ENCODE data around the gene TBC1D22A. TPM values are rescaled to one million over a fixed set of nuclear protein-coding genes. Genes with fewer than 3 reads are reported as not detected.

Gene TBC1D22A
- total RNA-seq, 1 experiment from 2014 or later: 32.6 TPM

DNA sequence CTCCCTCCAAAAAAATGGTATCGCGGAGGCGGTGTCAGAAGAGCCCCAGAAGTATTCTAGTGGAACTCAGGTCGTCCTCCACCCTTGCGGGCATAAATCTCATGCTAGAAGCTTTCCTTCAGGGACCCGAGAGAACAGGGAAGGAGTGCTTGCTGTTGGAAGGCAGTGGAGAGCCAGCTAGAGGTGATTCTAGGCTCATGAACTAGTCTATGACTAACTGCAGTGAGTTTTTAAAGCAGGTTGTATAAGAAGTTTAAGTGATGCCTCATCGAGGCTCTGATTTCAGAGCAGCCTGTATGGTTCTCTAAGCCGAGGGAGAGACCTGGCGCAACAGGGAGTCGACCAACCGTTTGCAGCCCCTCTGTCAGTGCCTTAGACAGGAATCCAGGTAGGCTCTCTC is 85.7 kb downstream of the TBC1D22A start:
- Mint-ChIP-seq H3K27me3 (ENCODE audit: insufficient read depth, unreplicated experiment) (no peaks in the 10 kb centered on the region), H3K9me3 (ENCODE audit: unreplicated experiment) (no peaks in the 10 kb centered on the region), H3K4me3 (ENCODE audit: unreplicated experiment) (no peak overlapping the region), H3K27ac (ENCODE audit: unreplicated experiment) (no peak overlapping the region), H3K4me1 (ENCODE audit: low read depth, unreplicated experiment) (peaks cover 33% of the 10 kb centered on the region), H3K36me3 (ENCODE audit: insufficient read depth, unreplicated experiment) (peaks cover 6% of the 10 kb centered on the region)
- POLR2A ChIA-PET: no interaction called here
- DNase-seq: no peak
- TF ChIP-seq, protein P1, sequence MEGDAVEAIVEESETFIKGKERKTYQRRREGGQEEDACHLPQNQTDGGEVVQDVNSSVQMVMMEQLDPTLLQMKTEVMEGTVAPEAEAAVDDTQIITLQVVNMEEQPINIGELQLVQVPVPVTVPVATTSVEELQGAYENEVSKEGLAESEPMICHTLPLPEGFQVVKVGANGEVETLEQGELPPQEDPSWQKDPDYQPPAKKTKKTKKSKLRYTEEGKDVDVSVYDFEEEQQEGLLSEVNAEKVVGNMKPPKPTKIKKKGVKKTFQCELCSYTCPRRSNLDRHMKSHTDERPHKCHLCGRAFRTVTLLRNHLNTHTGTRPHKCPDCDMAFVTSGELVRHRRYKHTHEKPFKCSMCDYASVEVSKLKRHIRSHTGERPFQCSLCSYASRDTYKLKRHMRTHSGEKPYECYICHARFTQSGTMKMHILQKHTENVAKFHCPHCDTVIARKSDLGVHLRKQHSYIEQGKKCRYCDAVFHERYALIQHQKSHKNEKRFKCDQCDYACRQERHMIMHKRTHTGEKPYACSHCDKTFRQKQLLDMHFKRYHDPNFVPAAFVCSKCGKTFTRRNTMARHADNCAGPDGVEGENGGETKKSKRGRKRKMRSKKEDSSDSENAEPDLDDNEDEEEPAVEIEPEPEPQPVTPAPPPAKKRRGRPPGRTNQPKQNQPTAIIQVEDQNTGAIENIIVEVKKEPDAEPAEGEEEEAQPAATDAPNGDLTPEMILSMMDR (IDR thresholded peaks at IDR 0.05; ENCODE audit: insufficient read depth in 1 of 2, low read depth in 1 of 2, low read length in 1 of 2, severe bottlenecking in 1 of 2, unreplicated experiment in 1 of 2): no peak
- Histone ChIP-seq H3K9me3 (no peaks in the 10 kb centered on the region), H3K36me3 (ENCODE audit: control insufficient read depth, insufficient read depth, low read length) (no peaks in the 10 kb centered on the region), H3K4me3 (ENCODE audit: low read depth, low read length) (no peak overlapping the region), H3K27me3 (replicated peaks; ENCODE audit: control insufficient read depth, insufficient read depth, low read length) (no peaks in the 10 kb centered on the region), H3K4me1 (no peaks in the 10 kb centered on the region)
- no TSS peak for BruUV-seq (replicated peaks)
- intact Hi-C loops (cut with micrococcal nuclease; ENCODE audit: unreplicated experiment): no loop called here
- CTCF ChIA-PET: no interaction called here

DNA sequence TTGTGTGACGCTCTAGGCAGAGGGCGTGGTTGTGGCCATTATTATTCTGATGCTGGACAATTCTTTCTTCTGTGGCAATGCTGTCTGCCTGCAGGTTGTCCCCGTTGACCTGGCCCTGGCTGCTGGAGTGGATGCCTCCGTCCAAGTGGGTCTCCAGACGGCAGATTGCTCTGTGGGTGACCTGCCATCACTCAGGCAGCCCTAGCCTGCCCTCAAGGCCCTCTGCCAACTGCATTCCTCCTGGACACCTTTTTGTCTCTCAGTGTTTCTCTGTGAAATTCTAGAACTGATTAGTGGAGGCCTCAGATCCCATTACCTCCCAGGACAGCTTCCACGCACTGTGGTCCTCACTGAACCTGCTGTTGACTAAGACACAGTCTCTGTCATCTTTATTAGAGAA is 86.7 kb downstream of the TBC1D22A start:
- no peaks in the 10 kb centered on the region for H3K9me3 ChIP-seq
- Mint-ChIP-seq H3K27ac (ENCODE audit: unreplicated experiment) (no peak overlapping the region), H3K36me3 (ENCODE audit: insufficient read depth, unreplicated experiment) (peaks cover 6% of the 10 kb centered on the region), H3K27me3 (ENCODE audit: insufficient read depth, unreplicated experiment) (no peaks in the 10 kb centered on the region), H3K9me3 (ENCODE audit: unreplicated experiment) (no peaks in the 10 kb centered on the region), H3K4me1 (ENCODE audit: low read depth, unreplicated experiment) (peaks cover 26% of the 10 kb centered on the region), H3K4me3 (ENCODE audit: unreplicated experiment) (no peak overlapping the region)
- CTCF ChIA-PET: no interaction called here
- intact Hi-C loops (cut with micrococcal nuclease; ENCODE audit: unreplicated experiment): no loop called here
- TF ChIP-seq, protein P1 (IDR thresholded peaks at IDR 0.05; ENCODE audit: insufficient read depth in 1 of 2, low read depth in 1 of 2, low read length in 1 of 2, severe bottlenecking in 1 of 2, unreplicated experiment in 1 of 2): no peak
- H3K27me3 ChIP-seq (replicated peaks; ENCODE audit: control insufficient read depth, insufficient read depth, low read length): no peaks in the 10 kb centered on the region
- no peaks in the 10 kb centered on the region for H3K36me3 ChIP-seq (ENCODE audit: control insufficient read depth, insufficient read depth, low read length)
- no peak for DNase-seq
- POLR2A ChIA-PET: no interaction called here
- BruUV-seq (replicated peaks): no TSS peak
- no peak overlapping the region for H3K4me3 ChIP-seq (ENCODE audit: low read depth, low read length)
- no peaks in the 10 kb centered on the region for H3K4me1 ChIP-seq

DNA sequence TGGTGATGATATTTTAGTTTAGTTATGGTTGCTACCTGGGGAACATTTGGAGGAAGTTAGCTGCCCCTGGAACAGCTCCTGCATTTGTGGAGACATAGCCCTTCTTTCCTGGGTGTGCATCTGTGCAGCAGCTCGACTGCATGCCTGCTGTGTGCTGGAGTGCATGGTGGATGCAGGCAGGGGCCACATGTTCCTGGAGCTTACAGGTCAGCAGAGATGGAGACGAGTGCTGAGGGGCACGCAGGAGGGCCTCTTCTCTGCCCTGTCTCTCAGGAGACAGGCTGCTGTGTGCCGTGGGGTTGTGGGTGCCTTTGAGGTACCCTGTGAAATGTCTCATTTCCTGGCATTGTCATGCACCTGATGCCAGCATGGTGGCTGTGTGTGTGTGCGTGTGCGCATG is 87.5 kb downstream of the TBC1D22A start:
- H3K9me3 ChIP-seq: no peaks in the 10 kb centered on the region
- TF ChIP-seq, protein P1 (IDR thresholded peaks at IDR 0.05; ENCODE audit: insufficient read depth in 1 of 2, low read depth in 1 of 2, low read length in 1 of 2, severe bottlenecking in 1 of 2, unreplicated experiment in 1 of 2): no peak
- intact Hi-C loops (cut with micrococcal nuclease; ENCODE audit: unreplicated experiment): loop anchor here (2.0 kb wide), 1 partner anchor 15 kb away; no protein-coding TSS in a partner anchor
- H3K4me3 Mint-ChIP-seq (ENCODE audit: unreplicated experiment): no peak overlapping the region
- no peaks in the 10 kb centered on the region for H3K36me3 ChIP-seq (ENCODE audit: control insufficient read depth, insufficient read depth, low read length)
- no TSS peak for BruUV-seq (replicated peaks)
- POLR2A ChIA-PET: no interaction called here
- CTCF ChIA-PET: no interaction called here
- no peak for DNase-seq
- peaks cover 7% of the 10 kb centered on the region for H3K36me3 Mint-ChIP-seq (ENCODE audit: insufficient read depth, unreplicated experiment)
- no peak overlapping the region for H3K27ac Mint-ChIP-seq (ENCODE audit: unreplicated experiment)
- no peaks in the 10 kb centered on the region for H3K27me3 Mint-ChIP-seq (ENCODE audit: insufficient read depth, unreplicated experiment)
- no peaks in the 10 kb centered on the region for H3K27me3 ChIP-seq (replicated peaks; ENCODE audit: control insufficient read depth, insufficient read depth, low read length)
- no peaks in the 10 kb centered on the region for H3K4me1 ChIP-seq
- H3K4me3 ChIP-seq (ENCODE audit: low read depth, low read length): no peak overlapping the region
- no peaks in the 10 kb centered on the region for H3K9me3 Mint-ChIP-seq (ENCODE audit: unreplicated experiment)
- peaks cover 25% of the 10 kb centered on the region for H3K4me1 Mint-ChIP-seq (ENCODE audit: low read depth, unreplicated experiment)
